Measurements from ENCODE around the gene CROCC. TPM values are rescaled to one million over a fixed set of nuclear protein-coding genes. Genes with fewer than 3 reads are reported as not detected.

The CROCC gene
- polyA plus RNA-seq, 2 of the 4 experiments (the other 2 are of a cell fraction), result 4.4 to 10.6 TPM

DNA sequence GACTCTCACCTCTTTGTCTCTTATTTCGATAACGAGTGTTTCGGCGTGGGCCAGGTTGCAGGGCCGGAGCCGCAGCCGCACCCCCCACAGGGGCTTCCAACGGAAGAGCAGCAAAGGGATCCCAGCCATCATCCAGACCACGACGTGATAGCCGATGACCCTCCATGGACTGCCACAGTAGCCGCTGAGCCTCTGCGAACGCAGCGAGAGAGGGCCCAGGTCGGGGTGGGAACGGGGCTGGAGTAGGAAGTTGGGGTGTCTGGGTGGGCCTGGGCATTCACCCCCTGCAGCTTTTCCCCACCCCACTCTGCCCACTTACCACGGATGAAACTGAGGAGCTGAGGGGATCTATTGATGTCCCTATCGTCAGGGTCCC lies 83.6 kb downstream of the CROCC start:
- ChIA-PET POLR2A (no interaction called here), CTCF (interaction anchor here (0.7 to 2.0 kb wide), 5 partner anchors 8 to 405 kb away, joined by 3 to 10 read pairs (median 4); no protein-coding TSS in a partner anchor)
- Histone ChIP-seq H3K9me3 (no peaks in the 10 kb centered on the region), H3K27ac (peak overlapping the region in 1 of 2 experiments; percentile 84; a peak in 2 of 6 replicates), H3K4me3 (no peak overlapping the region), H3K4me1 (peaks cover 25% of the 10 kb centered on the region), H3K4me2 (no peak overlapping the region)
- FAIRE-seq (no peak), ATAC-seq (no peak), DNase-seq (ENCODE audit: low read depth in 1 of 2, low spot score in 1 of 2) (no peak)
- 96% methylated on average over 16 of the region's 19 CpGs for WGBS (ENCODE audit: missing lambda C conversion rate)
- TF ChIP-seq FOXS1 (CRISPR knock-in tag; IDR thresholded peaks at IDR 0.05), result no peak
- TF ChIP-seq CHD2 (IDR thresholded peaks at IDR 0.05; ENCODE audit: low read length, partially characterized antibody), result no peak
- TF ChIP-seq BHLHE40 (IDR thresholded peaks at IDR 0.05; ENCODE audit: low read depth, low read length), result no peak
- no peak for TF ChIP-seq CHD4 (IDR thresholded peaks at IDR 0.05; ENCODE audit: borderline replicate concordance)
- no peak for TF ChIP-seq RARB (CRISPR knock-in tag; IDR thresholded peaks at IDR 0.05)
- no peak for TF ChIP-seq ZNF302 (CRISPR knock-in tag; IDR thresholded peaks at IDR 0.05)
- no peak for TF ChIP-seq HOXA7 (CRISPR knock-in tag; IDR thresholded peaks at IDR 0.05)
- no peak for TF ChIP-seq MAZ (IDR thresholded peaks at IDR 0.05; ENCODE audit: borderline replicate concordance, low read depth, low read length)

DNA sequence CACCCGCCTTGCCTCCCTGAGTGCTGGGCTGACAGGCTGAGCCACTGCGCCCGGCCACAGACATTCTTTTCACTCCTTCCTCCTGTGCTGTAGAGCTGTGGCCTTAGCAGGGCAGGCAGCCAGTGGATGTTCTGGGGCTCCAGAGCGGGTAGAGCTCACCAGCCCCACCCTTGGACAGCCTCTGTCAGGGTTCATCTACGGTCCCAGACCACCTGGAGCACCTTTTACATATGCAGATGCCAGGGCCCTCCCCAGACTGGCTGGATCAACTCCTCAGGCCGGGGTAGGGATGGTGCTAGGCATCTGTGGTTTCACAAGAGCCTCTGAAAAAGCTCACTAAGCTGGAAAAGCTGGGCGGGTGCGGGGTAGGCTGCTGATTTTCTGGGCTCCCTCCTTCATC lies 85.4 kb downstream of the CROCC start:
- ChIA-PET POLR2A (no interaction called here), CTCF (interaction anchor here (1.0 to 1.5 kb wide), 4 partner anchors 10 to 56 kb away, joined by 3 to 7 read pairs (median 4); no protein-coding TSS in a partner anchor)

More for the DNA sequence above, 85.4 kb downstream of the CROCC start:
- no peak for FAIRE-seq
- Histone ChIP-seq H3K4me2 (no peak overlapping the region), H3K4me3 (no peak overlapping the region), H3K9me3 (no peaks in the 10 kb centered on the region), H3K4me1 (peaks cover 32% of the 10 kb centered on the region), H3K27ac (no peak overlapping the region)
- ATAC-seq, result no peak
- no peak for TF ChIP-seq FOSB (CRISPR knock-in tag; IDR thresholded peaks at IDR 0.05)
- TF ChIP-seq, protein P1, sequence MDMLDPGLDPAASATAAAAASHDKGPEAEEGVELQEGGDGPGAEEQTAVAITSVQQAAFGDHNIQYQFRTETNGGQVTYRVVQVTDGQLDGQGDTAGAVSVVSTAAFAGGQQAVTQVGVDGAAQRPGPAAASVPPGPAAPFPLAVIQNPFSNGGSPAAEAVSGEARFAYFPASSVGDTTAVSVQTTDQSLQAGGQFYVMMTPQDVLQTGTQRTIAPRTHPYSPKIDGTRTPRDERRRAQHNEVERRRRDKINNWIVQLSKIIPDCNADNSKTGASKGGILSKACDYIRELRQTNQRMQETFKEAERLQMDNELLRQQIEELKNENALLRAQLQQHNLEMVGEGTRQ (IDR thresholded peaks at IDR 0.05), result no peak
- TF ChIP-seq, protein P2, sequence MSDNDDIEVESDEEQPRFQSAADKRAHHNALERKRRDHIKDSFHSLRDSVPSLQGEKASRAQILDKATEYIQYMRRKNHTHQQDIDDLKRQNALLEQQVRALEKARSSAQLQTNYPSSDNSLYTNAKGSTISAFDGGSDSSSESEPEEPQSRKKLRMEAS (IDR thresholded peaks at IDR 0.05), result no peak
- TF ChIP-seq, protein P3, sequence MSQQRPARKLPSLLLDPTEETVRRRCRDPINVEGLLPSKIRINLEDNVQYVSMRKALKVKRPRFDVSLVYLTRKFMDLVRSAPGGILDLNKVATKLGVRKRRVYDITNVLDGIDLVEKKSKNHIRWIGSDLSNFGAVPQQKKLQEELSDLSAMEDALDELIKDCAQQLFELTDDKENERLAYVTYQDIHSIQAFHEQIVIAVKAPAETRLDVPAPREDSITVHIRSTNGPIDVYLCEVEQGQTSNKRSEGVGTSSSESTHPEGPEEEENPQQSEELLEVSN (IDR thresholded peaks at IDR 0.05; ENCODE audit: borderline replicate concordance, low read depth), result no peak
- TF ChIP-seq SMC3 (IDR thresholded peaks at IDR 0.05), result no peak
- TF ChIP-seq, protein P4, sequence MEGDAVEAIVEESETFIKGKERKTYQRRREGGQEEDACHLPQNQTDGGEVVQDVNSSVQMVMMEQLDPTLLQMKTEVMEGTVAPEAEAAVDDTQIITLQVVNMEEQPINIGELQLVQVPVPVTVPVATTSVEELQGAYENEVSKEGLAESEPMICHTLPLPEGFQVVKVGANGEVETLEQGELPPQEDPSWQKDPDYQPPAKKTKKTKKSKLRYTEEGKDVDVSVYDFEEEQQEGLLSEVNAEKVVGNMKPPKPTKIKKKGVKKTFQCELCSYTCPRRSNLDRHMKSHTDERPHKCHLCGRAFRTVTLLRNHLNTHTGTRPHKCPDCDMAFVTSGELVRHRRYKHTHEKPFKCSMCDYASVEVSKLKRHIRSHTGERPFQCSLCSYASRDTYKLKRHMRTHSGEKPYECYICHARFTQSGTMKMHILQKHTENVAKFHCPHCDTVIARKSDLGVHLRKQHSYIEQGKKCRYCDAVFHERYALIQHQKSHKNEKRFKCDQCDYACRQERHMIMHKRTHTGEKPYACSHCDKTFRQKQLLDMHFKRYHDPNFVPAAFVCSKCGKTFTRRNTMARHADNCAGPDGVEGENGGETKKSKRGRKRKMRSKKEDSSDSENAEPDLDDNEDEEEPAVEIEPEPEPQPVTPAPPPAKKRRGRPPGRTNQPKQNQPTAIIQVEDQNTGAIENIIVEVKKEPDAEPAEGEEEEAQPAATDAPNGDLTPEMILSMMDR (IDR thresholded peaks at IDR 0.05), result no peak
- no peak for TF ChIP-seq TP53 (CRISPR knock-in tag; IDR thresholded peaks at IDR 0.05)
- no peak for TF ChIP-seq GATA3 (IDR thresholded peaks at IDR 0.05; ENCODE audit: borderline replicate concordance)
- TF ChIP-seq HDAC2 (IDR thresholded peaks at IDR 0.05), result no peak
- TF ChIP-seq CBX2 (IDR thresholded peaks at IDR 0.05; ENCODE audit: borderline replicate concordance, low read depth), result no peak
- no peak for TF ChIP-seq ZFP36 (IDR thresholded peaks at IDR 0.05; ENCODE audit: borderline replicate concordance, partially characterized antibody)
- TF ChIP-seq HOXB5 (CRISPR knock-in tag; IDR thresholded peaks at IDR 0.05), result no peak
- TF ChIP-seq, protein P5, sequence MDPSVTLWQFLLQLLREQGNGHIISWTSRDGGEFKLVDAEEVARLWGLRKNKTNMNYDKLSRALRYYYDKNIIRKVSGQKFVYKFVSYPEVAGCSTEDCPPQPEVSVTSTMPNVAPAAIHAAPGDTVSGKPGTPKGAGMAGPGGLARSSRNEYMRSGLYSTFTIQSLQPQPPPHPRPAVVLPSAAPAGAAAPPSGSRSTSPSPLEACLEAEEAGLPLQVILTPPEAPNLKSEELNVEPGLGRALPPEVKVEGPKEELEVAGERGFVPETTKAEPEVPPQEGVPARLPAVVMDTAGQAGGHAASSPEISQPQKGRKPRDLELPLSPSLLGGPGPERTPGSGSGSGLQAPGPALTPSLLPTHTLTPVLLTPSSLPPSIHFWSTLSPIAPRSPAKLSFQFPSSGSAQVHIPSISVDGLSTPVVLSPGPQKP (IDR thresholded peaks at IDR 0.05; ENCODE audit: low read depth, low read length), result no peak
- TF ChIP-seq, protein P6, sequence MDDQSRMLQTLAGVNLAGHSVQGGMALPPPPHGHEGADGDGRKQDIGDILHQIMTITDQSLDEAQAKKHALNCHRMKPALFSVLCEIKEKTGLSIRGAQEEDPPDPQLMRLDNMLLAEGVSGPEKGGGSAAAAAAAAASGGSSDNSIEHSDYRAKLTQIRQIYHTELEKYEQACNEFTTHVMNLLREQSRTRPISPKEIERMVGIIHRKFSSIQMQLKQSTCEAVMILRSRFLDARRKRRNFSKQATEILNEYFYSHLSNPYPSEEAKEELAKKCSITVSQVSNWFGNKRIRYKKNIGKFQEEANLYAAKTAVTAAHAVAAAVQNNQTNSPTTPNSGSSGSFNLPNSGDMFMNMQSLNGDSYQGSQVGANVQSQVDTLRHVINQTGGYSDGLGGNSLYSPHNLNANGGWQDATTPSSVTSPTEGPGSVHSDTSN (IDR thresholded peaks at IDR 0.05), result no peak
- 88% methylated on average over 8 of the region's 8 CpGs for WGBS (ENCODE audit: missing lambda C conversion rate)
- DNase-seq (ENCODE audit: low read depth in 1 of 2, low spot score in 1 of 2), result no peak
